ENCODE measurements around the gene ISG20L2. TPM values are rescaled to one million over a fixed set of nuclear protein-coding genes. Genes with fewer than 3 reads are reported as not detected.

ISG20L2 gene
- polyA plus RNA-seq, 1 of the 3 experiments (the other 2 are of a cell fraction): 31.6 TPM

GRCh38 chr1:156767101-156767878, 38.7 kb upstream of the ISG20L2 start, which contains the start of gene PRCC (continued):
- 0 out of 2 replicates have a peak, but pooled peaks have one; percentile 7 for TF ChIP-seq CTCF (IDR thresholded peaks at IDR 0.05)
- TF ChIP-seq MAX (IDR thresholded peaks at IDR 0.05; ENCODE audit: low read depth): peak; percentile 71
- peak; percentile 68 for TF ChIP-seq GATA2 (CRISPR knock-in tag; IDR thresholded peaks at IDR 0.05)
- peak; percentile 29; the same call in 1 of the 2 replicates for TF ChIP-seq RAD21 (IDR thresholded peaks at IDR 0.05; ENCODE audit: low read length)
- TF ChIP-seq RFX5 (IDR thresholded peaks at IDR 0.05; ENCODE audit: low read length): peak; percentile 79; the same call in 1 of the 2 replicates
- peak; percentile 86 for TF ChIP-seq GABPA (IDR thresholded peaks at IDR 0.05; ENCODE audit: low read depth)
- TF ChIP-seq YY1 (IDR thresholded peaks at IDR 0.05; ENCODE audit: low read depth): peak; percentile 95
- TF ChIP-seq USF1 (IDR thresholded peaks at IDR 0.05; ENCODE audit: borderline replicate concordance, low read depth): no peak

- Histone ChIP-seq H3K9me2 (no peaks in the 10 kb centered on the region), H3K27me3 (ENCODE audit: insufficient read depth) (no peaks in the 10 kb centered on the region), H3K27ac (ENCODE audit: low read depth in 2 of 2, low read length in 1 of 2) (peak overlapping the region; percentile 71 to 88), H3K9ac (peak overlapping the region; percentile 82), H3K36me3 (replicated peaks in 1 of 2; ENCODE audit: control insufficient read depth in 1 of 2, insufficient read depth in 2 of 2, low read length in 1 of 2) (peaks cover 15 to 16% of the 10 kb centered on the region in 2 experiments), H4K20me1 (ENCODE audit: insufficient read depth) (peaks cover 9% of the 10 kb centered on the region; the same call in 1 of the 2 replicates), H3K4me3 (ENCODE audit: low read depth in 2 of 2, low read length in 1 of 2) (peak overlapping the region; percentile 63 to 75), H2AFZ (ENCODE audit: low read depth) (peak overlapping the region; percentile 85), H3F3A (replicated peaks; ENCODE audit: insufficient read depth) (no peaks in the 10 kb centered on the region), H3K9me3 (no peaks in the 10 kb centered on the region), H3K4me1 (ENCODE audit: control insufficient read depth in 1 of 2, insufficient read depth in 2 of 2, low read depth in 1 of 2, low read length in 1 of 2) (peaks cover 20 to 21% of the 10 kb centered on the region in 2 experiments; a peak in 3 of 4 replicates), H3K79me2 (ENCODE audit: insufficient read depth) (peaks cover 54% of the 10 kb centered on the region), H3K4me2 (peak overlapping the region; percentile 83)
- DNase-seq: peak; percentile 47
- TF ChIP-seq SIN3A (IDR thresholded peaks at IDR 0.05; ENCODE audit: borderline replicate concordance, low read depth, low read length) (0 out of 2 replicates have a peak, but pooled peaks have one; percentile 4), SMC3 (IDR thresholded peaks at IDR 0.05; ENCODE audit: low read depth, low read length) (peak; percentile 3; the same call in 1 of the 2 replicates), NFIC (IDR thresholded peaks at IDR 0.05; ENCODE audit: borderline replicate concordance) (no peak), FOXJ3 (CRISPR knock-in tag; IDR thresholded peaks at IDR 0.05) (no peak)
- CTCF ChIA-PET: interaction anchor here (0.7 to 9.5 kb wide), 16 partner anchors 15 to 409 kb away, joined by 3 to 64 read pairs (median 4); partner anchors contain the start of genes HDGF, INSRR, METTL25B and MRPL24
- 14% methylated on average over 13 of the region's 14 CpGs for WGBS (ENCODE audit: low lambda C conversion rate)
- POLR2A ChIA-PET: interaction anchor here (0.7 to 3.9 kb wide), 9 partner anchors 10 to 94 kb away, joined by 3 to 27 read pairs (median 4); partner anchors contain the start of genes HDGF, ISG20L2, METTL25B and MRPL24
These were observed 37.9 kb upstream of the ISG20L2 start for GRCh38 chr1:156766298-156767100.

Measured in SK-N-SH (cell line).